Epithelial cell of esophagus (primary cell): ENCODE measurements around the gene NRM.

ENCODE experiments used
- DNase-seq: peaks from one replicate; pipeline ENCODE4 v3.0.0; 2010; ENCODE audit warnings: low read depth
- H3K4me3 ChIP-seq: 2 replicates; pipeline ENCODE4 v1.5.1; 2011; ENCODE audit warnings: mild to moderate bottlenecking, low read length, control low read depth
- CTCF ChIP-seq: IDR thresholded peaks from 2 replicates; pipeline ENCODE4 v1.5.1; 2011; ENCODE audit warnings: low read depth, mild to moderate bottlenecking, low read length, control low read depth, inconsistent platforms; ENCODE audit not compliant: insufficient read depth; ENCODE audit errors: missing control alignments

Gene NRM

GRCh38 chr6:30647242-30648116, 43.3 kb downstream of the NRM start:
- H3K4me3 ChIP-seq = peak overlapping the region; percentile 71
- DNase-seq = peak; percentile 57
- TF ChIP-seq CTCF = no peak

DNA sequence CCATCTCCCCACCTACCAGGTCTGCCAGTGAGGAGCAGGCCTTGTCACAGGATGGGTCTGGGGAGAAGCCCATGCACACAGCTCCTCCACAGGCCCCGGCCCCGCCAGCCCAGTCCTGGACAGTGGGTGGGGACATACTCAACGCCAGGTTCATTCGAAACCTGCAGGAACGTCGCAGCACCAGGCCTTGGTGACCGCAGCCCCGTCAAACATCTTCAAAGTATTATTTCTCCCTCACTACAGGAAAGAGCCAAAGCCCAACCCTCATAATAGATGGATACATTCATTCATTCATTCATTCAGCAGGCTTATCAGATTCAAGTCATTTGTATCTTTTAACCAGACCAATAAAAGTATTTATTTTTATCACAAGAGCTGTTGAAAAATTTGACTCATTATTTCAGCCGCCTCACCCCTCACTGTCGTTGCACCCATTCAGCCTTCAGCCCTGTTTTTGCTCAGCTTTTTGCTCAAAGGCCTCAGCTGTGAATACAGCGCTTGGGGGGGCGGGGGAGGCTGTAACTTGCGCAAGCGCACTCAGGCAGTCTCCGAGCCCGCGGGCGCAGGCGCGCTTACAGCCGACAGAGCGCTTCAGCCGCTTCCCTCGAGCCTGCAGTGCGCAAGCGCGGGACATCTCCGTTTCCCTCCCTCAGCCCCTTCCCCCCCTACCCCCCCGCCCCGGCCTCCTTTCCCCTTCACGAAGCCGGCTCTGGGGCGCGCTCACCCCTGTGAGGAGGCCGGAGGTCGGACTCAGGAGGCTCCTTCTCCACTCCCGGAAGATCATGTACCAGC, 44.1 kb downstream of the NRM start, which contains the start of gene C6orf136:
TSS of gene C6orf136 (plus strand) at position 684 of the 792 bp plus-strand sequence. CDS start at position 783, 99 bp downstream.
- no peak for TF ChIP-seq CTCF
- peak within 1 kb of the TSS; percentile 71 for H3K4me3 ChIP-seq
- peak; percentile 93 for DNase-seq

DNA sequence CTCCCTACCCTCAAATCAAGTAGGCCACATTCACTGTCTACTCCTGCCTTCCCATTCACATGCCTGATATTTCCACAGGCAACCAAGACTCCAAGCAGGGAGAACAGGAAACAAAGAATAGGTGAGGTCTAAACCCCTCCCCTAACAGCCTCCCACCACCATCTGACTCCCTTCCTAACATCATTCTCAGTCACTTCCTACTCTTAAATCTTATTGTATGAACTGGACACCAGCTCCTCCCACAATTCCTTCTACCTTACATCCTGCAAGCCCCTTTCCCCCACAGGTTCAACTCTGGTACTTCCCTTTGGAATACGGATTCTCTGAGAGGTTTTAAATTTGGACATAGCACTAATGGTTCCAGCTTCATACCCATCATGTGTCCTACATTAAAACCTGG, 44.8 kb downstream of the NRM start:
- TF ChIP-seq CTCF = no peak
- no peak for DNase-seq
- H3K4me3 ChIP-seq = no peak overlapping the region

DNA sequence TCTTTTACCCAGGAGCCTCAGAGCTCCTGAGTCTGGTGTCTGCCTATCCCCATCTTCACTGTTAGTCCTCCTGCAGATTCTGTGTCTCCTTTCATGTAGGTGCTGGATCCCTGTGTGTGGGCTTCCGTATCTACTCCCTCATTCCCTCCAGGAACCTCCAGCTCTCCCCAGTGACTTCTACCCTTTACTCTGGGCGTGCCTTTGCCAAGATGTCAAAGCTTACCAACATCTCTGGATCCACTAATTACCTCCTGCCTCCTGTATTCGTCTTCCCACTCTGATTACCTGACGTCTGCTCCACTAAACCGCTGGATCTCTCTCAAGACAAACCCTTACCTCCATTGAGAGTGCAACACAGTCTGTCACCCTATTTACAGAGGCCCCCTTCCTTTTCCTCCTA, 46.0 kb downstream of the NRM start:
- no peak for DNase-seq
- no peak for TF ChIP-seq CTCF
- H3K4me3 ChIP-seq = no peak overlapping the region

DNA sequence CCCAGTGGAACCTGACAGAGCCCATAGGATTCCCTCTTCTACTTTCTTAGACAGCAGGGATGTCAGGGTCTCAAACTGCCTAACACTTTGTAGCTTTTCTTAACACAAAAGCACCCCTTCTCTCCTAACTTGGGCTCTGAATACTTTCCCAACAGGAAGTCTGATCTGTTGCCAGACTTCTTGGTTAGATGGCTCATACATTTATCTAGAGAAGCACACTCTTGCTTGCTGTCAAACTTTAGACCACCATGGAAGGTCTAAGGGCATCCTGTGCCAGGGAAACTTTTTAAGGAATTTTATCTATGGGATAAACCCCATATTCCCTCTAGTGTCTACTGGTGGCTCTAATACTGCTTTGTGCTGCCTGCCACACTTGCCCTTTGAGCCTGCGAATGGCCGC, 47.1 kb downstream of the NRM start:
- no peak for DNase-seq

DNA sequence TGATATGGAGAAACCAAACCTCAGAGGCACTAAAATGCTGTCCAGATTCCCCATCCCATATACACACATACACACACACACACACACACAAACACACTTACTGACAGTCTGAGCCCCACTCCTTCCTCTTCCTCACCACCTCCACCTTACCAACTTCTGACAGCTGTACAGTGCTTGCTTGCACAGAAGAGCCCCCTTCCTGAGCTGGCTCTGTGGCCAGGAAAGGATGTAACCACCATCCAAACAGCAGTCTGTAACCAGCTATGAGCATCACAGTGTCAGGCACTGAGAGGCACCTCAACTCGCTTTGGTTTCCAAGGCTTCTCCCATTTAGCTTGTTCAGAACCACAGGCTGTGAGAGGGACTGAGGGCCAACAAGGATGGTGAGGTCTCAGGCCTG, 49.7 kb downstream of the NRM start:
- H3K4me3 ChIP-seq = no peak overlapping the region
- DNase-seq = no peak

More for the DNA sequence above, 47.1 kb downstream of the NRM start:
- TF ChIP-seq CTCF = no peak
- H3K4me3 ChIP-seq = no peak overlapping the region

More for the DNA sequence above, 49.7 kb downstream of the NRM start:
- TF ChIP-seq CTCF = no peak
